H9 (cell line): ENCODE data around the gene TCF23. TPM values are rescaled to one million over a fixed set of nuclear protein-coding genes. Genes with fewer than 3 reads are reported as not detected.

Experiments used
- DNase-seq: peaks from one replicate; pipeline ENCODE4 v3.0.0-alpha.2; 2017
- H2AFZ ChIP-seq: one replicate; pipeline ENCODE4 v1.6.1; 2013; ENCODE audit warnings: mild to moderate bottlenecking, low read length, control low read depth, moderate library complexity
- H2AK5ac ChIP-seq: 2 replicates; pipeline ENCODE4 v1.6.1; 2013; ENCODE audit warnings: low read length, control low read depth, mixed read lengths; ENCODE audit not compliant: insufficient read length
- H2BK120ac ChIP-seq: one replicate; pipeline ENCODE4 v1.6.1; 2013; ENCODE audit warnings: low read depth, mild to moderate bottlenecking, low read length, control low read depth, inconsistent platforms; ENCODE audit not compliant: poor library complexity, severe bottlenecking
- H2BK12ac ChIP-seq: 2 replicates; pipeline ENCODE4 v1.6.1; 2013; ENCODE audit warnings: low read length, control low read depth, mixed read lengths, low read depth; ENCODE audit not compliant: insufficient read length
- H2BK15ac ChIP-seq: 2 replicates; pipeline ENCODE4 v1.6.1; 2013; ENCODE audit warnings: low read depth, low read length, control low read depth
- H2BK20ac ChIP-seq: one replicate; pipeline ENCODE4 v1.6.1; 2013; ENCODE audit warnings: low read depth, mild to moderate bottlenecking, low read length, control low read depth, inconsistent platforms; ENCODE audit not compliant: poor library complexity, severe bottlenecking
- H2BK5ac ChIP-seq: 2 replicates; pipeline ENCODE4 v1.6.1; 2013; ENCODE audit warnings: low read length, control low read depth, mixed read lengths; ENCODE audit not compliant: insufficient read length
- H3K14ac ChIP-seq: 2 replicates; pipeline ENCODE4 v1.6.1; 2013; ENCODE audit warnings: low read length, control low read depth; ENCODE audit not compliant: insufficient read depth
- H3K18ac ChIP-seq: 2 replicates; pipeline ENCODE4 v1.6.1; 2013; ENCODE audit warnings: low read depth, mild to moderate bottlenecking, mixed read lengths, low read length, control low read depth; ENCODE audit not compliant: insufficient read length
- H3K23ac ChIP-seq: 2 replicates; pipeline ENCODE4 v1.6.1; 2013; ENCODE audit warnings: low read length, control low read depth, mixed read lengths, low read depth; ENCODE audit not compliant: insufficient read length
- H3K23me2 ChIP-seq: 2 replicates; pipeline ENCODE4 v1.6.1; 2013; ENCODE audit warnings: low read depth, mild to moderate bottlenecking, mixed read lengths, low read length, control low read depth; ENCODE audit not compliant: insufficient read length, poor library complexity, severe bottlenecking
- H3K27ac ChIP-seq: 2 replicates; pipeline ENCODE4 v1.5.1; 2013; ENCODE audit warnings: low read length, control low read depth, mixed read lengths, low read depth; ENCODE audit not compliant: insufficient read length
- H3K27me3 ChIP-seq: 2 replicates; pipeline ENCODE4 v1.6.1; 2013; ENCODE audit warnings: low read length, control low read depth, inconsistent platforms; ENCODE audit not compliant: insufficient read depth
- H3K4ac ChIP-seq: 2 replicates; pipeline ENCODE4 v1.6.1; 2013; ENCODE audit warnings: low read depth, mild to moderate bottlenecking, control low read depth, inconsistent platforms, low read length, moderate library complexity
- H3K4me1 ChIP-seq: 2 replicates; pipeline ENCODE4 v1.6.1; 2013; ENCODE audit warnings: low read length, control low read depth, inconsistent platforms; ENCODE audit not compliant: insufficient read depth
- H3K4me2 ChIP-seq: 2 replicates; pipeline ENCODE4 v1.6.1; 2013; ENCODE audit warnings: low read length, control low read depth, mixed read lengths; ENCODE audit not compliant: insufficient read length, insufficient read depth
- H3K56ac ChIP-seq: 2 replicates; pipeline ENCODE4 v1.6.1; 2013; ENCODE audit warnings: low read depth, mild to moderate bottlenecking, mixed read lengths, low read length, control low read depth; ENCODE audit not compliant: insufficient read length
- H3K79me1 ChIP-seq: 2 replicates; pipeline ENCODE4 v1.6.1; 2013; ENCODE audit warnings: low read depth, mild to moderate bottlenecking, moderate library complexity, low read length, control low read depth, inconsistent platforms; ENCODE audit not compliant: insufficient read depth, poor library complexity, severe bottlenecking
- H3K79me2 ChIP-seq: 2 replicates; pipeline ENCODE4 v1.6.1; 2013; ENCODE audit warnings: low read length, control low read depth, inconsistent platforms; ENCODE audit not compliant: insufficient read depth
- H3K9ac ChIP-seq: 2 replicates; pipeline ENCODE4 v1.6.1; 2013; ENCODE audit warnings: low read length, control low read depth, mixed read lengths; ENCODE audit not compliant: insufficient read length; ENCODE audit errors: extremely low read depth
- H3K9me3 ChIP-seq: one replicate; pipeline ENCODE4 v1.6.1; 2013; ENCODE audit warnings: low read depth, low read length, inconsistent platforms; ENCODE audit not compliant: control insufficient read depth
- H3T11ph ChIP-seq: one replicate; pipeline ENCODE4 v1.6.1; 2013; ENCODE audit warnings: mild to moderate bottlenecking, low read length, control low read depth, inconsistent platforms
- H4K20me1 ChIP-seq: one replicate; pipeline ENCODE4 v1.6.1; 2013; ENCODE audit not compliant: control insufficient read depth, insufficient read length, insufficient read depth
- H4K5ac ChIP-seq: 2 replicates; pipeline ENCODE4 v1.6.1; 2013; ENCODE audit warnings: low read depth, mild to moderate bottlenecking, mixed read lengths, low read length, control low read depth; ENCODE audit not compliant: insufficient read length
- H4K8ac ChIP-seq: replicated peaks from 2 replicates; pipeline ENCODE4 v1.6.1; 2013; ENCODE audit warnings: low read length, control low read depth, mixed read lengths, low read depth; ENCODE audit not compliant: insufficient read length
- H4K91ac ChIP-seq: 2 replicates; pipeline ENCODE4 v1.6.1; 2013; ENCODE audit warnings: low read depth, mild to moderate bottlenecking, moderate library complexity, mixed read lengths, low read length, control low read depth; ENCODE audit not compliant: insufficient read length
- H3K27ac Mint-ChIP-seq, 3 experiments: 2 replicates in 2 of 3; 3 replicates in 1 of 3; pipeline ENCODE4 v1.8.0; 2020 to 2021; ENCODE audit warnings: mixed read lengths in 3 of 3, mild to moderate bottlenecking in 1 of 3, moderate library complexity in 1 of 3
- H3K27me3 Mint-ChIP-seq: 2 replicates; pipeline ENCODE4 v1.8.0; 2021; ENCODE audit warnings: low read depth, mild to moderate bottlenecking, moderate library complexity, mixed read lengths
- H3K36me3 Mint-ChIP-seq, 3 experiments: 2 replicates in 2 of 3; 3 replicates in 1 of 3; pipeline ENCODE4 v1.8.0; 2020 to 2021; ENCODE audit warnings: low read depth in 3 of 3, mixed read lengths in 3 of 3; ENCODE audit not compliant: insufficient read depth in 1 of 3
- H3K4me1 Mint-ChIP-seq, 2 experiments: 2 replicates each; pipeline ENCODE4 v1.8.0; 2020; ENCODE audit warnings: mixed read lengths in 2 of 2
- H3K4me3 Mint-ChIP-seq, 2 experiments: 2 replicates in 1 of 2; 3 replicates in 1 of 2; pipeline ENCODE4 v1.8.0; 2020 to 2021; ENCODE audit warnings: mild to moderate bottlenecking in 2 of 2, mixed read lengths in 2 of 2, moderate library complexity in 1 of 2
- H3K9me3 Mint-ChIP-seq, 2 experiments: 2 replicates in 1 of 2; 3 replicates in 1 of 2; pipeline ENCODE4 v1.8.0; 2020; ENCODE audit warnings: mild to moderate bottlenecking in 2 of 2, mixed read lengths in 2 of 2, moderate library complexity in 1 of 2
- WGBS: extraction: QIAGEN DNeasy Blood & Tissue Kit; methylation state at CpG from one replicate; pipeline ENCODE4 v1.1.7; 2013; ENCODE audit warnings: missing lambda C conversion rate, low lambda C conversion rate, mixed read lengths; ENCODE audit not compliant: insufficient read length; ENCODE audit errors: extremely low coverage; 5-methylcytosine and 5-hydroxymethylcytosine counted together
- total RNA-seq: library from RNA; stranded (reverse); gene quantifications from 2 replicates; pipeline ENCODE4 v1.2.1, GENCODE V29; 2021
- TF ChIP-seq, protein P1 (sequence below): fragments of 200-600 bp; sonication (generic); conservative IDR thresholded peaks from 3 replicates; pipeline ENCODE4 v1.8.0; 2021; ENCODE audit warnings: antibody characterized with exemption, mild to moderate bottlenecking

The TCF23 gene
- total RNA-seq, 1 experiment from 2014 or later: not detected

DNA sequence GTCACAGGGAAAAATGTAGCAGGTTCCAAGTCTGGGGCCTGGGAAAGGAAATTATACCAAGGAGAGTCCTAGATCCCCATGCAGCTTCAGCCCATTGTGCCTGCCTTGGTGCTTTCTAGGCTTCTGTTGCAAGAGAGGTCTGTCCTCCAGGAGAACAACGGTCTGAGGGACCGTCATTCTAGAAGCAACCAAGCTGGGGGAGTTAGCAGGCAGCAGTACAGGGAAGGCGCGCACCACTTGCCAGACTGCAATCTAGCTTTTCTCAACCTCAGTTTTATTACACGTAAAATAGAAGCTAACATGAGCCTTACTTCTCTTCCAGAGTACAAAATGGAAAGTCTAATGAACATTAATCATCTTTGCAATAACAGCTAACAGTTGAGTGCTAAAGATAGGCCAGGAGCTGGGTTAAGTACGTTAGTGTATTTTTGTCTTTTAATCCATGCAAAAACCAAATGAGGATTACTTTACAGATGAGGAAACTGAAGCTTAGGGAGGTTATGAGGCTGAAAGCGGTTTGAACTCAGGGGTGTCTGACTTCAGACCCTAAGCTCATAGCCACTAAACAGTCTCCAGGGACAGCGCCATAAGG lies 1.9 kb downstream of the TCF23 start:
- H3K4me2 ChIP-seq: no peak overlapping the region
- H3K9me3 ChIP-seq: no peaks in the 10 kb centered on the region
- H3K23me2 ChIP-seq: no peaks in the 10 kb centered on the region
- no peak overlapping the region for H3K18ac ChIP-seq
- H3K4ac ChIP-seq: no peak overlapping the region
- H3K9ac ChIP-seq: no peak overlapping the region
- H2BK5ac ChIP-seq: no peak overlapping the region
- H3K23ac ChIP-seq: no peak overlapping the region
- no peaks in the 10 kb centered on the region for H3K4me1 ChIP-seq
- H4K91ac ChIP-seq: no peak overlapping the region
- no peaks in the 10 kb centered on the region for H3K79me2 ChIP-seq
- no peak overlapping the region for H4K5ac ChIP-seq
- Mint-ChIP-seq H3K4me3 (no peak overlapping the region), H3K4me1 (peaks cover 0 to 2% of the 10 kb centered on the region in 2 experiments; a peak in 1 of 4 replicates), H3K27me3 (peaks cover 2% of the 10 kb centered on the region; the same call in 1 of the 2 replicates), H3K36me3 (no peaks in the 10 kb centered on the region), H3K9me3 (peaks cover 0 to 2% of the 10 kb centered on the region in 2 experiments; a peak in 2 of 5 replicates), H3K27ac (no peak overlapping the region)
- H3K27ac ChIP-seq: no peak overlapping the region
- H2BK20ac ChIP-seq: no peak overlapping the region
- no peaks in the 10 kb centered on the region for H4K20me1 ChIP-seq
- H3K27me3 ChIP-seq: no peaks in the 10 kb centered on the region
- TF ChIP-seq, protein P1, sequence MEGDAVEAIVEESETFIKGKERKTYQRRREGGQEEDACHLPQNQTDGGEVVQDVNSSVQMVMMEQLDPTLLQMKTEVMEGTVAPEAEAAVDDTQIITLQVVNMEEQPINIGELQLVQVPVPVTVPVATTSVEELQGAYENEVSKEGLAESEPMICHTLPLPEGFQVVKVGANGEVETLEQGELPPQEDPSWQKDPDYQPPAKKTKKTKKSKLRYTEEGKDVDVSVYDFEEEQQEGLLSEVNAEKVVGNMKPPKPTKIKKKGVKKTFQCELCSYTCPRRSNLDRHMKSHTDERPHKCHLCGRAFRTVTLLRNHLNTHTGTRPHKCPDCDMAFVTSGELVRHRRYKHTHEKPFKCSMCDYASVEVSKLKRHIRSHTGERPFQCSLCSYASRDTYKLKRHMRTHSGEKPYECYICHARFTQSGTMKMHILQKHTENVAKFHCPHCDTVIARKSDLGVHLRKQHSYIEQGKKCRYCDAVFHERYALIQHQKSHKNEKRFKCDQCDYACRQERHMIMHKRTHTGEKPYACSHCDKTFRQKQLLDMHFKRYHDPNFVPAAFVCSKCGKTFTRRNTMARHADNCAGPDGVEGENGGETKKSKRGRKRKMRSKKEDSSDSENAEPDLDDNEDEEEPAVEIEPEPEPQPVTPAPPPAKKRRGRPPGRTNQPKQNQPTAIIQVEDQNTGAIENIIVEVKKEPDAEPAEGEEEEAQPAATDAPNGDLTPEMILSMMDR: no peak
- no peak for DNase-seq
- no peak overlapping the region for H4K8ac ChIP-seq
- no peak overlapping the region for H2BK120ac ChIP-seq
- no peak overlapping the region for H2BK15ac ChIP-seq
- WGBS: no CpG with 5 or more reads among the region's 8 CpGs
- H3K79me1 ChIP-seq: no peaks in the 10 kb centered on the region
- no peak overlapping the region for H2AFZ ChIP-seq
- H2AK5ac ChIP-seq: no peak overlapping the region
- no peak overlapping the region for H3T11ph ChIP-seq
- no peak overlapping the region for H3K14ac ChIP-seq
- no peak overlapping the region for H2BK12ac ChIP-seq
- H3K56ac ChIP-seq: no peak overlapping the region
